Thyroid gland (tissue), 4 donors: ENCODE data around the gene APOC1.

Source experiments
- CTCF ChIP-seq, 6 experiments: fragments of 200-600 bp in 3 of 6; fragments of 450-650 bp in 3 of 6; sonication (generic) in 3 of 6; IDR thresholded peaks; one replicate each; pipeline ENCODE4 v1.5.1; 2016 to 2019; ENCODE audit warnings: antibody characterized with exemption in 6 of 6, mild to moderate bottlenecking in 2 of 6, inconsistent platforms in 1 of 6, moderate library complexity in 1 of 6
- POLR2A ChIP-seq, 2 donors: fragments of 450-650 bp; IDR thresholded peaks; one replicate each; pipeline ENCODE4 v1.6.1; 2017; ENCODE audit warnings: antibody characterized with exemption in 2 of 2, mild to moderate bottlenecking in 2 of 2, moderate library complexity in 1 of 2

DNA sequence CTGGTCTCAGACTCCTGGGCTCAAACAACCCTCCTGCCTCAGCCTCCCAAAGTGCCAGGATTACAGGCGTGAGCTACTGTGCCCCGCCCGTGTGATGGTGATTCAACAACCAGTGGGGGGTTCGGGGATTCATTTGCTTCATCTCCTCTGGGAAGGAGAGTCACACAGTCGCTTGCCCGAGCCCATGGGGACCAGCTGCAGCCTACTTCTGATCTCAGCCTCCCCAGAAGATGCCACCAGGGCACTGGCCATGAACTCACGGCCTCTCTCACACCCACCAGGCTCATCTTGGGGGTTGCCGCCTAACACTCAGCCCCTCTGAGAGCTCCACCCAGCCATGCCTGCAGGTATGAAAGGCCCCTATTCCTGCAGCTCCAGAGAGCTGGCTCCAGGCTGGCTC, 16.6 kb upstream of the APOC1 start:
- no peak for TF ChIP-seq POLR2A (IDR thresholded peaks at IDR 0.05)
- TF ChIP-seq CTCF (IDR thresholded peaks at IDR 0.05), result no peak
